GM23338 (cell line): ENCODE results near the gene ALDH8A1. TPM values are rescaled to one million over a fixed set of nuclear protein-coding genes. Genes with fewer than 3 reads are reported as not detected.

Experiments
- ATAC-seq: fragments of 200-7000 bp; cut with Tn5 transposase; 3 replicates; pipeline ENCODE4 v1.9.1; 2020
- DNase-seq: peaks from one replicate; pipeline ENCODE4 v3.0.0-alpha.2; 2015; ENCODE audit warnings: low spot score
- H2AFZ ChIP-seq: fragments of 200-600 bp; sonication (generic); 2 replicates; pipeline ENCODE4 v1.8.0; 2016; ENCODE audit warnings: antibody characterized with exemption, mild to moderate bottlenecking, moderate library complexity
- H3F3A ChIP-seq: fragments of 200-600 bp; sonication (generic); replicated peaks from 2 replicates; pipeline ENCODE4 v1.8.0; 2017; ENCODE audit warnings: antibody characterized with exemption, mixed run types, low read depth
- H3K27ac ChIP-seq: fragments of 200-600 bp; sonication (generic); 2 replicates; pipeline ENCODE4 v1.6.1; 2016; ENCODE audit warnings: low read depth
- H3K27me3 ChIP-seq: fragments of 200-600 bp; sonication (generic); 2 replicates; pipeline ENCODE4 v1.8.0; 2016; ENCODE audit warnings: mild to moderate bottlenecking, mixed run types, moderate library complexity; ENCODE audit not compliant: insufficient read depth
- H3K36me3 ChIP-seq: fragments of 200-600 bp; sonication (generic); 2 replicates; pipeline ENCODE4 v1.8.0; 2016; ENCODE audit warnings: mild to moderate bottlenecking; ENCODE audit not compliant: insufficient read depth
- H3K4me1 ChIP-seq: fragments of 200-600 bp; sonication (generic); 2 replicates; pipeline ENCODE4 v1.8.0; 2016; ENCODE audit warnings: mild to moderate bottlenecking, moderate library complexity; ENCODE audit not compliant: insufficient read depth
- H3K4me2 ChIP-seq: fragments of 200-600 bp; sonication (generic); 2 replicates; pipeline ENCODE4 v1.7.1; 2017; ENCODE audit warnings: mixed run types
- H3K4me3 ChIP-seq: fragments of 200-600 bp; sonication (generic); 2 replicates; pipeline ENCODE4 v1.6.1; 2016; ENCODE audit warnings: mixed run types
- H3K79me2 ChIP-seq: fragments of 200-600 bp; sonication (generic); replicated peaks from 2 replicates; pipeline ENCODE4 v1.8.0; 2017; ENCODE audit warnings: mild to moderate bottlenecking; ENCODE audit not compliant: insufficient read depth
- H3K9me2 ChIP-seq: fragments of 200-600 bp; sonication (generic); 2 replicates; pipeline ENCODE4 v1.8.0; 2017; ENCODE audit not compliant: insufficient read depth
- H4K20me1 ChIP-seq: fragments of 200-600 bp; sonication (generic); replicated peaks from 2 replicates; pipeline ENCODE4 v1.8.0; 2017; ENCODE audit warnings: mild to moderate bottlenecking; ENCODE audit not compliant: insufficient read depth
- H3K27ac Mint-ChIP-seq: 2 replicates; pipeline ENCODE4 v1.8.0; 2020; ENCODE audit warnings: inconsistent platforms, mild to moderate bottlenecking, moderate library complexity, mixed read lengths
- H3K27me3 Mint-ChIP-seq: 3 replicates; pipeline ENCODE4 v1.8.0; 2022; ENCODE audit warnings: low read depth, mild to moderate bottlenecking, moderate library complexity, mixed read lengths, inconsistent platforms; ENCODE audit not compliant: insufficient read depth, poor library complexity
- H3K36me3 Mint-ChIP-seq: 3 replicates; pipeline ENCODE4 v1.8.0; 2021; ENCODE audit warnings: low read depth, mild to moderate bottlenecking, inconsistent platforms, moderate library complexity, mixed read lengths
- H3K4me1 Mint-ChIP-seq: 3 replicates; pipeline ENCODE4 v1.8.0; 2020; ENCODE audit warnings: mild to moderate bottlenecking, inconsistent platforms, mixed read lengths
- H3K4me3 Mint-ChIP-seq: 3 replicates; pipeline ENCODE4 v1.8.0; 2021; ENCODE audit warnings: moderate library complexity, mild to moderate bottlenecking, inconsistent platforms, mixed read lengths
- H3K9me3 Mint-ChIP-seq: 3 replicates; pipeline ENCODE4 v1.8.0; 2020; ENCODE audit warnings: moderate library complexity, mild to moderate bottlenecking, inconsistent platforms, mixed read lengths
- CREB1 ChIP-seq: fragments of 250-450 bp; sonication (Bioruptor Pico); IDR thresholded peaks from 2 replicates; pipeline ENCODE4 v1.5.0; 2020; ENCODE audit warnings: low read depth, mild to moderate bottlenecking, moderate library complexity
- CTCF ChIP-seq, 2 experiments: fragments of 200-600 bp in 1 of 2; sonication (generic) in 1 of 2; conservative IDR thresholded peaks; 2 replicates each; pipeline versions ENCODE4 v1.5.1 to v1.6.1; 2016 to 2017; ENCODE audit warnings: antibody characterized with exemption in 2 of 2, low read depth in 2 of 2, mild to moderate bottlenecking in 2 of 2, moderate library complexity in 1 of 2
- EZH2 ChIP-seq: fragments of 200-600 bp; sonication (generic); IDR thresholded peaks from one replicate; pipeline ENCODE4 v1.8.0; 2017; ENCODE audit warnings: antibody characterized with exemption, mild to moderate bottlenecking, low read depth; ENCODE audit not compliant: unreplicated experiment
- EZH2phosphoT487 ChIP-seq: fragments of 200-600 bp; sonication (generic); IDR thresholded peaks from one replicate; pipeline ENCODE4 v1.8.1; 2018; ENCODE audit warnings: antibody characterized with exemption; ENCODE audit not compliant: unreplicated experiment
- JUNB ChIP-seq: IDR thresholded peaks from one replicate; pipeline ENCODE4 v1.6.1; 2016; ENCODE audit warnings: antibody characterized with exemption; ENCODE audit not compliant: unreplicated experiment
- NANOG ChIP-seq: IDR thresholded peaks from 2 replicates; pipeline ENCODE4 v1.6.1; 2016; ENCODE audit warnings: antibody characterized with exemption, borderline replicate concordance
- POLR2AphosphoS5 ChIP-seq: IDR thresholded peaks from 2 replicates; pipeline ENCODE4 v1.6.1; 2016; ENCODE audit warnings: antibody characterized with exemption, low read depth
- REST ChIP-seq: IDR thresholded peaks from one replicate; pipeline ENCODE4 v1.6.1; 2018; ENCODE audit warnings: antibody characterized with exemption; ENCODE audit not compliant: unreplicated experiment
- STAT1 ChIP-seq: IDR thresholded peaks from one replicate; pipeline ENCODE4 v1.6.1; 2016; ENCODE audit warnings: antibody characterized with exemption; ENCODE audit not compliant: unreplicated experiment
- ZNF114 ChIP-seq: fragments of 250-450 bp; sonication (Bioruptor Pico); IDR thresholded peaks from 2 replicates; pipeline ENCODE4 v1.5.0; 2020; ENCODE audit warnings: mild to moderate bottlenecking, moderate library complexity
- ZNF331 ChIP-seq: fragments of 250-450 bp; sonication (Bioruptor Pico); IDR thresholded peaks from 2 replicates; pipeline ENCODE4 v1.5.0; 2020; ENCODE audit warnings: low read depth, mild to moderate bottlenecking, moderate library complexity
- polyA plus RNA-seq: library from polyadenylated mRNA; unstranded; fragments of >200 nt; fragmentation: Nextera tagmentation; extraction: Ambion mirVana; gene quantifications from 2 replicates; pipeline ENCODE4 v1.2.1, GENCODE V29; 2016
- total RNA-seq: library from RNA; depleted of rRNA; stranded (reverse); fragments of >200 nt; shearing (Covaris generic); gene quantifications from 2 replicates; pipeline ENCODE4 v1.2.3, GENCODE V29; 2014
- TF ChIP-seq, protein P1 (sequence below): IDR thresholded peaks from 2 replicates; pipeline ENCODE4 v1.6.1; 2016; ENCODE audit warnings: antibody characterized with exemption

Gene ALDH8A1
- total and polyA plus RNA-seq, 2 experiments from 2014 or later: not detected

DNA sequence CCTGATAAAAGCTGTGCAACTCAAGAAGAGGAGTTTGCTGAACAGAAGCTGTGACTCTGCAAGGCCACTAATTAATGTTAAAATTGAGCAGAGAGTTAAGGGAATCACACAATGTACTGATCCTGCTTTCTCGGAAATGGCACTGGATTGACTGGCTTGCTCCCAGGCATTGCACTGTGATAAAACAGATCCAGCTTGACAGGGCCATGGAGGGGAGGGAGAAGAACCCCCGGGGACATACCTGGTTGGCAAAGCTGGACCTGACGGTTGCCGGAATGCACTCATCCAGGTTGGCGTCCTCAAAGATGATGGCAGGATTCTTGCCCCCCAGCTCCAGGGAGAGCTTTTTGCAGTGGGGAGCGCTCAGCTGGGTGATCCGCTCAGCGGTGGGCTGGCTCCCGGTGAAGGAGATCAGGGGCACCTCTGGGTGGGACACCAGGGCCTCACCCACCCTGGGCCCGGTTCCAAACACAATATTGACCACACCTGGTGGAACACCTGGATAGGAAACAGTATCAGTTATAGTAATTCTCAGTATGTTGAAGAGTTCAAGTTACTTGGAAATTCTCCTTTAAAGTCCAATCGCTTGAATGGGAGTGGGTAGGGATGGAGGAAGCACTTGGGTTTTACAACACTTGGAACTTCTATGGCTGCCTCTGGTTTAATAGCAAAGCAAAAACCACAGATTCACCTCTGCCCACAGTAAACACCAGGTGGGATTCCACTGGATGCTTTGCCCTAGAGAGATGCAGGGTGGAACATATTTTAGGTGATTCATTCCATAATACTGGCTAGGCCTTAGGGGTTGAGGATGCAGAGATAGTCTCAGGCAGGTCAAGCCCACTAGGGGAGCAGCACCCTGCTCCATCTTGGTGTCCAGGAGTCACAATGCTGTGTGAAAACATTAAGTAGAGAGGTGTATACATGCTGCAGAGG, 17.1 kb downstream of the ALDH8A1 start (continued):
- no peak for TF ChIP-seq STAT1
- TF ChIP-seq JUNB: no peak
- no peak for TF ChIP-seq EZH2phosphoT487
- no peak for TF ChIP-seq CTCF (conservative IDR thresholded peaks at IDR 0.05; ENCODE audit: low read depth in 2 of 2)
- no peak for TF ChIP-seq ZNF114
- TF ChIP-seq POLR2AphosphoS5: no peak
- TF ChIP-seq, protein P1, sequence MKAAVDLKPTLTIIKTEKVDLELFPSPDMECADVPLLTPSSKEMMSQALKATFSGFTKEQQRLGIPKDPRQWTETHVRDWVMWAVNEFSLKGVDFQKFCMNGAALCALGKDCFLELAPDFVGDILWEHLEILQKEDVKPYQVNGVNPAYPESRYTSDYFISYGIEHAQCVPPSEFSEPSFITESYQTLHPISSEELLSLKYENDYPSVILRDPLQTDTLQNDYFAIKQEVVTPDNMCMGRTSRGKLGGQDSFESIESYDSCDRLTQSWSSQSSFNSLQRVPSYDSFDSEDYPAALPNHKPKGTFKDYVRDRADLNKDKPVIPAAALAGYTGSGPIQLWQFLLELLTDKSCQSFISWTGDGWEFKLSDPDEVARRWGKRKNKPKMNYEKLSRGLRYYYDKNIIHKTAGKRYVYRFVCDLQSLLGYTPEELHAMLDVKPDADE: no peak
- no peak for TF ChIP-seq EZH2
- TF ChIP-seq ZNF331 (CRISPR knock-in tag): no peak

DNA sequence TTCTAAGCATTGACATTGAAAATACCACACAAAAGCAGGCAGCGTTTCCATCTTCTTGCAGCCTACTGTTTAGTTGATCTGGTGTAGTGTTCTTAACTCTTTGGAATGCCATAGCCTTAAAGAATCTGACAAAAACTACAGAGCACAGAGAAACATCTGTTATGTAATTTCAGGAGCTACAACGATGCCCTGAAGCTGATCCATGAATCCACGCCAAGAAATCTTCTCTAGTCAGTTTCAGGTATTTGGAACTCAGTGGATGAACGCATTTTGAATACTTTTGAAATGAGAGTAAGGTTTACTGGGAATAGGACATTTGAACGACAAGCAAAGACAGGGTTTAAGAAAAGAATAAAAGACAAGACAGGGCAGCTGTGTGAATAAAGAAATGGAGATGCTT, 17.8 kb downstream of the ALDH8A1 start:
- Mint-ChIP-seq H3K36me3 (no peaks in the 10 kb centered on the region), H3K9me3 (no peaks in the 10 kb centered on the region), H3K4me3 (no peak overlapping the region), H3K27ac (no peak overlapping the region), H3K27me3 (peaks cover 2% of the 10 kb centered on the region), H3K4me1 (no peaks in the 10 kb centered on the region; the same call in 1 of the 3 replicates)
- H4K20me1 ChIP-seq: no peaks in the 10 kb centered on the region
- H3K27ac ChIP-seq: no peak overlapping the region
- no peak overlapping the region for H3K4me2 ChIP-seq
- peak overlapping the region; percentile 43; the same call in 1 of the 2 replicates for H2AFZ ChIP-seq
- no peaks in the 10 kb centered on the region for H3F3A ChIP-seq
- no peaks in the 10 kb centered on the region for H3K36me3 ChIP-seq
- H3K9me2 ChIP-seq: 0 out of 2 replicates have a peak, but pooled peaks cover 6% of the 10 kb centered on the region
- ATAC-seq (no peak), DNase-seq (no peak)
- no peaks in the 10 kb centered on the region for H3K79me2 ChIP-seq
- no peaks in the 10 kb centered on the region for H3K4me1 ChIP-seq
- no peaks in the 10 kb centered on the region for H3K27me3 ChIP-seq
- no peak overlapping the region for H3K4me3 ChIP-seq
- TF ChIP-seq JUNB (no peak), EZH2 (no peak), CREB1 (CRISPR knock-in tag) (no peak), REST (no peak), STAT1 (no peak), CTCF (conservative IDR thresholded peaks at IDR 0.05; ENCODE audit: low read depth in 2 of 2) (no peak), ZNF114 (no peak), NANOG (no peak)
- TF ChIP-seq, protein P1: no peak
